ENCODE data around the gene FAM98C.
"Not testable (repeated sequence)": the region's sequence is repeated elsewhere in the genome, so short reads cannot be mapped to it uniquely, and the experiment has no call there.

FAM98C gene

GRCh38 chr19:38425222-38425809, 22.4 kb downstream of the FAM98C start:
- no peak overlapping the region for H3K27ac ChIP-seq

GRCh38 chr19:38425810-38426466, 23.0 kb downstream of the FAM98C start, which contains the start of gene RASGRP4:
Gene RASGRP4 (minus strand): TSS chr19:38426219. CDS start chr19:38426091, 128 bp downstream.
- no peak within 1 kb of the TSS for H3K27ac ChIP-seq
- no peak for TF ChIP-seq CTCF (conservative IDR thresholded peaks at IDR 0.05)

More at GRCh38 chr19:38425222-38425809, 22.4 kb downstream of the FAM98C start:
- no peak for TF ChIP-seq CTCF (conservative IDR thresholded peaks at IDR 0.05)

GRCh38 chr19:38427035-38427677, 24.3 kb downstream of the FAM98C start:
- H3K27ac ChIP-seq: not testable (repeated sequence)

GRCh38 chr19:38429055-38429810, 26.3 kb downstream of the FAM98C start:
- no peak for TF ChIP-seq CTCF (conservative IDR thresholded peaks at IDR 0.05)
- H3K27ac ChIP-seq: no peak overlapping the region

- TF ChIP-seq CTCF (conservative IDR thresholded peaks at IDR 0.05): no peak
- H3K27ac ChIP-seq: no peak overlapping the region
Observed at GRCh38 chr19:38429811-38430156, 26.9 kb downstream of the FAM98C start.

- no peak for TF ChIP-seq CTCF (conservative IDR thresholded peaks at IDR 0.05)
- no peak overlapping the region for H3K27ac ChIP-seq
Observed at GRCh38 chr19:38430931-38431330, 28.0 kb downstream of the FAM98C start.

GRCh38 chr19:38433268-38433733, 30.4 kb downstream of the FAM98C start, which contains the start of gene RYR1:
Gene RYR1 (plus strand): TSS chr19:38433691. CDS start chr19:38433830, 139 bp downstream.
- TF ChIP-seq CTCF (conservative IDR thresholded peaks at IDR 0.05): no peak
- H3K27ac ChIP-seq: no peak within 1 kb of the TSS

Data from VCaP (cell line).